EH (cell line): ENCODE results near the gene TSPEAR.
"Not testable (repeated sequence)": the region's sequence is repeated elsewhere in the genome, so short reads cannot be mapped to it uniquely, and the experiment has no call there.

Experiments
- DNase-seq: peaks from one replicate; pipeline ENCODE4 v3.0.0-alpha.2; 2015; ENCODE audit warnings: low read depth

TSPEAR gene

DNA sequence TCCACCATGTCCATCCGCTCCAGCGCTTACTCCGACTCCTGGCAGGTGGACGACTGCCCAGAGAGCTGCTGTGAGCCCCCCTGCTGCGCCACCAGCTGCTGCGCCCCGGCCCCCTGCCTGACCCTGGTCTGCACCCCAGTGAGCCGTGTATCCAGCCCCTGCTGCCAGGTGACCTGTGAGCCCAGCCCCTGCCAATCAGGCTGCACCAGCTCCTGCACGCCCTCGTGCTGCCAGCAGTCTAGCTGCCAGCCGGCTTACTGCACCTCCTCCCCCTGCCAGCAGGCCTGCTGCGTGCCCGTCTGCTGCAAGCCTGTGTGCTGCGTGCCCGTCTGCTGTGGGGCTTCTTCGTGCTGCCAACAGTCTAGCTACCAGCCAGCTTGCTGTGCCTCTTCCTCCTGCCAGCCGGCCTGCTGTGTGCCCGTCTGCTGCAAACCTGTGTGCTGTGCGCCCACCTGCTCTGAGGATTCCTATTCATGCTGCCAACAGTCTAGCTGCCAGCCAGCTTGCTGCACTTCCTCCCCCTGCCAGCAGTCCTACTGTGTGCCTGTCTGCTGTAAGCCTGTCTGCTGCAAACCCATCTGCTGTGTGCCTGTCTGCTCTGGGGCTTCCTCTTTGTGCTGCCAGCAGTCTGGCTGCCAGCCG lies 84.1 kb downstream of the TSPEAR start:
- not testable (repeated sequence) for DNase-seq

DNA sequence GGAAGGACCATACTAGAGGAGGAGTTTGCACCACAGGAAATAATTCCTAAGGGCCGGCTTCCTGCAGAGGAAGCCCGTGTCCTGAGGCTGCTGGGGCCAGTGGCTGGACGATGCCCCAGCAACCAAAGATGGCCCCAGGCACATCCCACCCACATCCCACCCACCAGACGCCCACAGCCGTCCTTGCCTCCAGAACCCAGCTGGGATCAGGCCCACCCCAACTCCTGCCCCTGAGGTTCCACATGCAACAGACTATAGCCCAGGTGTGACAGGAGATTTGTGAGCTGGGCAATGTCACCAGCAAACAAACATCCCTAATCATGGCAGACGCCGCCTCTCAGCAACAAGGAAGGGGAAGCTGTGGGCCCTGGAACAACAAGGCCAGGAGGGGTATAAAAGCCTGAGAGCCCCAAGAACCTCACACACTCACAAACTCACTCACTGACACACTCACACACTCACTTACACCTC lies 84.7 kb downstream of the TSPEAR start, which contains the start of gene KRTAP10-9:
TSS of gene KRTAP10-9 (plus strand) at position 421 of the 471 bp plus-strand sequence. CDS start 79 bp downstream, outside the sequence.
- DNase-seq, result no peak

DNA sequence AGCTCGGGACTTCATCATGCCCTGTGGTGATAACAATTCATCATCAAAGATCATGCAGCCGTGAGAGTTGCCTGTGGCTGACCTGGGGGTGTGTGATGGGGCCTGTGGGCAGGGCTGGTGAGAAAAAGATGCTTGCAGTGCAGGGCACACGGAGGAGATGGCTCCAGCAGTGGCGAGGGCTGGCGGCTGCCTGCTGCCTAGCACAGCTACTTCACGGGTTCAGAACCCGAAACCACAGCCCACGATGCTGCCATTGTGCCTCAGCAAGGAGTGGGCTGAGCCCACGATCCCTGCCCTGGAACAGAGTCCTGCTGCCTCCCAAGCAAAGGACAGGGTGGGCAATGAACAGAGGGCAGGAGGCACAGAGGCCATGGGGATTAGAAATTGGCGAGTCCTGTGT lies 85.1 kb downstream of the TSPEAR start:
- DNase-seq, result no peak

DNA sequence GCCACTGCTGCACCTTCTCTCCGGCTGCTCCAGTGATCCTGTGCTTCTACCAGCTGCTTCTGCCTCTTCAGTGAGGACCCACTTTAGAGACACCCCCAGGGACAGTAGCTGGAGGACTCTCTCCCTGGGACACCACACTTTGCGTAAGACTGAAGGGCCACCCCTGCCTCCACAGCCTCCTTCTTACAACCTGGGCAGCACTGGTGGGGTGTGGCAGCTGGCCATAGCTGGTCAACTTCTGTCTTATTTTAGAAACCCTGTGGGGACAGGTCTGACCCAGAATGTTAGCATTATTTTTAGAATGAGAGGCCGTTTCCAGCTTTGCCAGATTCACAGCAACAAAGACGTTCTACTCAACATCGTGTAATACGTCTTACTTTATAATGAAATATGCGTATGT lies 85.6 kb downstream of the TSPEAR start:
- no peak for DNase-seq

DNA sequence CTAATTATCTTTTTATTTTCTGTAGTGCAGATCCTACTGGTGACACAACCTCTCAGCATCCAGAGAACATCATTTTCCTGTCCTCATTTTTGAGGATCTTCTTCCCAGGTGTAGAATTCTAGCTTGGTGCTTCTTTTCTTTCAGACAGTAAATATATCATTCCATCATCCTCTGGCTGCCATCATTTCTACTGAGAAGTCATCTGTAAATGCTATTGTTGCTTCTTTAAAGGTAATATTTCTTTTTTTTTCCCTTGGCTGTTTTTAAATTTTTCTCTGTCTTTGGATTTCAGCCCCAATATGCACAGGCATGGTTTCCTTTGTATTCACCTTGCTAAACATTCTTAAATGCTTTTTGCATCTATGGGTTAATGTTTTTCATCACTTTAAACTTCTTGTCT lies 87.8 kb downstream of the TSPEAR start:
- DNase-seq, result no peak

DNA sequence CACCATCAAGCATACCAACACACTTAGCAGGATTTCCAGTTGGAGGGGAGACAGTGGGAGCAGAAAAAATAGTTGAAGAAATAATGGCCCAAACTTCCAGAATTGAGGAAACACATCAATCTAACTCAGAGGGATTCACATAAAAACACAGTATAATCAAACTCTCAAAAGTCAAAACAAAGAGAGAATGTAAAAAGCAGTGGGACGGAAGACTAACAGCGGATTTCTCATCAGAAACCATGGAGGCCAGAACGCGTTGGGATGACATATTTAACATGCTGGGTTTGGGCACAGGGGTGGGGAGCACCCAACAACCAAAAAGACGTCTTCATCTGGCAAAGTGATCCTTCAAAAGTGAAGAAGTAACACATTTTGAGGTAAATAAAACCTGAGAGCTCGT lies 91.5 kb downstream of the TSPEAR start:
- DNase-seq, result no peak

DNA sequence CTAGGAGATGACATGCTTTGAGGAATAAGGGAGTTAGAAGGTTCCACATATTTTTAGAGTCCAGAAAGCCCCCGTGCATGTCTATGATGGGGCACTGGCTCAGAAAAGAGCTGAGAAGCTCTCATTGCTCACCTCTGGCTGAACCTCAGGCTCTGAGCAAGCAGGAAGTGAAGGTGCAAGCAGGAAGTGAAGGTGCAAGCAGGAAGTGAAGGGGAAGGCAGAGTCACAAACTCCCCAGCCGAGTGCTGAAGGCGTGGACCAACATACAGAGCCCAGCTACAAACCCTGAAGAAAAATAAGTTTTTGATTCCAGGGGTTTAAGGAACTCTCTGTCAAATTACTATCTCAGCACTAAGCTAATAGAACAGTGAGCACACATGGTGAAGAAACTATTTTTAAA lies 92.5 kb downstream of the TSPEAR start:
- DNase-seq, result no peak

DNA sequence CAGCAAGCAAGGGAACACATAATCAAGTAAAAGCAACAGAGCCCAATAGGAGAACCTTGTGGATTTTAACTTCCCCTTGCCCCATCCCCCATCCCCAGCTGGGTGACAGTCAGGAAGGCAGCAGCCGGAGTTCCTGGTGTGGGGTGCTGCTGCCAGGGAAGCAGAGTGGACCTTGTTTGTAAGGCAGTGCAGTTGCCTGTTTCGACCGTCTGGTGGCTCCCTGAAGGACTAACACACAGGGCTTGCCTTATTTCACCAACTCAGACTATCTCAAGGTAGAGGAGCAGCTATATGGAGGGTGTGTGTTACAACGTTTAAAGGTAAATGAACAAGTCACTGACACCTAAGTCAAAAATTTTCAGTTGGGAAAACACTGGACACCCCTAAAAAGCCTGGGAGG lies 92.9 kb downstream of the TSPEAR start:
- no peak for DNase-seq

DNA sequence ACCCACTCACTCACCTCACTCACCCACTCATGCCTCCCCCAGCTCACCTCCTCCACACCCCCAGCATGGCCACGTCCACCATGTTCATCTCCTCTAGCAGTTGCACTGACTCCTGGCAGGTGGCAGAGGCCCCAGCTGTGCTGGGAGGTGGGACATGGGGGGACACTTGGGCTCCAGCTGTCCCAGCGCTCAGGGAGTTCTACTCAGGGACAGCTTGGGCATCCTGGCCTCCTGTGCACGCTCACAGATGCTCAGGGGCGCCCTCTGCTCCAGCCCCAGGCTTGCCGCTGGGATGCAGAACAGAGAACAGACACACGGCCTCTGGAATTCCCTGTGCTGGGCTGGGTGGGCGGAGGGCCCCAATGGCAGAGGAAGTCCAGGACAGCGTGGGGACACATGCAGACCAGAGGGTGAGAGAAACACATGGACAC lies 94.3 kb downstream of the TSPEAR start:
- DNase-seq, result no peak

DNA sequence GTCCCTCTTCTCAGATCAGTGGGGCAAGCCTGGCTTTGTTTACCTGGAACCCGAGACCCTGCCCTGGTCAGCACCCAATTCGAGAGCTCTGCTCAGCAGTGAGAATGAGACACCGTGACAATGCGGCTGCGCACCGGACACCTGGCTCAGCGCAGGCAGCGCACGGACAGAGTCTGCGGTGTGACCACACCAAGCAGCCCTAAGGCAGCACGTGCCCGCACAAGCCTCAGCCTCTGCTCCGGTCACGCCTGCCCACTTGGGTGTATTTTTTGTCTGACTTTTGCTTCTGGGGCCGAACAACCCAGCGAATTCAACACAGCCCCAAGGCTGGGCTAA lies 94.8 kb downstream of the TSPEAR start:
- DNase-seq, result no peak

DNA sequence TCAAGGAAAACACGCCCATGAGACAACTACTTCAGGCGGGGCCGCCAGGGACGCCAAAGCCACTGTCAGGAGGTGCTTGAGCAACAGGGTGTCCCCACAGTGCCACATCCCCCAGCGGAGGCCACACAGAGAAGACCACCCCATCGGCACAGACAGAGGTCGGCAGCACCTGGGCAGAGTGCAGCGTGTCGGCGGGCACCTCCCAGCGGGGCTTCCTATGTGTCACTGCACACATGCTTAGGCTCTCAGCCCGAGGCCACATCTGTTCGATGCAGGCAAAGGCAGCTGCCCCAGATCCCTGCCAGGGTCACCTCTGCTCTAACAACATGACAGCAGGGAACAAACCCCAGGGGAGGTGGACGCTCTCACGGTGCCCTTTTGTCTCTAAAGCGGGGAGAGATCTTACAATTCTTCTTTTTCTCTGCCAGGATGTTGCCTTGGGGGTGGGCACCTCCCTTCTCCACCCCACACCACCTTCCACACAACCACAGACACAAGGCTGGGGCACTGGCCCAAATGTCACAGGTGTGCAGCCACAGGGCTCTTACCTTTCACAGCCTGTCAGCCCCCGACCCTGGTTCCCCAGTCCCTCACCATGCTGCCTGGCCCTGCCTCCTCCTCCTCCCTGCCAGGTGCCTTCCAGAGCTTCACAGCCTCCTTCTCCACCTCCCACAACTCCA lies 95.3 kb downstream of the TSPEAR start:
- no peak for DNase-seq

DNA sequence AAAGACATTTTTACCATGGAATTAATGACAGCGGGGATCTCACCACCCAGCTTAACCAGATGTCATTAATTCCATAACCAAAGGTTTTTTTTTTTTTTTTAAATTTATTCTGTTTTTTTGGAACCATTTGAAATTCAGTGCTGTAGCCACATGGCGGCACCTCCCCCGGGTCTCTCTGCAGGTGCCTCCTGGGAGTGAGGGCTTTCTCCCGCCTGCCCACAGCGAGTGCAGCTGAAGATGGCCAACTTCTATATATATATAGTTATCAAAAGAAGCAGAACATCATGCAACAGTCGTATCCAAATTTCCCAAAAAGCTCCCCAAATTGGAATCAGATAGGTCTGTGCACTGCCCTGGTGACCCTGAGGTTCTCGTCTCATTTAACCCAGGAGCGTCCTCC lies 95.9 kb downstream of the TSPEAR start:
- no peak for DNase-seq

DNA sequence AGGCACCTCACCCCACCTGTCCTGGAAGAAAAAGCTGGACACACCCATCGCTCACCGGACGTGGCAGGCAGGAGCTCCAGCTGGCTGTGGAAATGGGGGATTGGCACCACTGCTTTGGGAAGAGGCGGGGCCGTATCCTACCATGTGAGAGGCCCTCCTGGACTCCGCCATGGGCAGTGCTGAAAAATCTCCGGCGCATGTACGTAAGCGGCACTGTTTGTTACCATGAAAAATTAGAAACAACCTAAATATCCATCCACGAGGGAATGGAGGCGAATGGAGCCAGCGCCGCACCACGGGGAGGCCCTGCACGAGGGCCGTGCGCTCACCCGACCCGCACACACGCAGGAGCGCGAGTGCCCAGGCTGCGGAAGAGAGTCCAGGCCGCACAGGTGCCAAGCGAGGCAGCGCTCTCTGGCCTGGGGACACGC lies 96.4 kb downstream of the TSPEAR start:
- no peak for DNase-seq

DNA sequence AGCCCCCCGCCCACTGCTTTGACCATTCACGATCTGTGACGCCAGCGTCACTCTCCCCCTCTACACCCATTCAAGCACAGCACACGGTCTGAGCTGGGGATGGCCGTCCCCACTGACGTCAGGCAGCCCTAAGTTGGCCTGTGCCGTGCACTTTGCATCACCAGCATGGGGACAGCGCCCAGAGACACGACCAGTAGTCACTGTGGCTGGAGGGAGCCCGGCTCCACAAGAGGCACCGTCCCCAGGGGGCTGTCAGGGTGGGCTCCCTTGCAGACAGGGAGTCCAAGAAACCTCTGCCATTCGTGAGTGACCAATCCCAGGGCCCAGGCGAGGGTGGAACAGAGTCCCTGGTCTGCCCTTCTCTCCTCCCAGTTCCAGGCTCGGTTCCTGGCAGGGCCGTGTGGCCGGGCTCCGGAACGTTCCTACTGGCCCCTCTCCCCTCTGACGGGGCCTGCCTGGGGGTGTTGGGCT lies 97.2 kb downstream of the TSPEAR start:
- no peak for DNase-seq

DNA sequence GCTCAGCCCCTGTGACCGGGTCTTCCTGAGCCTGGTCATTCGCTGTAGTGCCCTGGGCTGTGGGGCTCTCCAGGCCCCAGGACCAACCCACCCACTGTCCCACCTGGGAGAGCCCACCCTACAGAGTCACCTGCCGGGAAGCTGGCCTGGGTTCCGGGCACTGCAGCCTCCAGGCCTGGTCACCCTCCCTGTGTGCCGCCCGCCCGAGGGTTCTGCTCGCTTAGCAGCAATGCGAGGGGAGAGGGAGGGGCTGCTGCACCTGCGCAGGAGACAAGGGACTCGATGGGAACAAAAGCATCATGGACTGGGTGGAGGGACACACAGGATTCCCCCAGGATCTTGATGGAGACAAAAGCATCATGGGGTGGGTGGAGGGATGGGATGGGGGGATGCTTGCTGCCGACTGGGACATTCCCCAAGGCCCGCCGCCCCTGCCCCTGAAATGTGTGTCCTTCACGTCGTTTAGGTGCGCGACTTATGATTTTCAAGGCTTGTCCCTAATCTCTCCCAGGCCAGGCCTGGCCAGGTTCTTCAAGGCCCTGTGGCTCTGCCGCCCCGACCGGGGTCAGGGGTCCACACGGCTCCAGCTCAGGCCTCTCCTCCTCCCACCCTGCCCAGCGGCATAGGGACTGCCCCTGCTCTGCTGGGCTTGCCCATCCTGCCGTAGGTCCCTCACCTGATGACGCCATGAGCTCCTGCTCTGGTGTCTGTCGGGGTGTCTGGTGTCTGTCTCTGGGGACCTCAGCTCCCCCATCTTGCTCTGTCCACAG lies 97.8 kb downstream of the TSPEAR start:
- no peak for DNase-seq

DNA sequence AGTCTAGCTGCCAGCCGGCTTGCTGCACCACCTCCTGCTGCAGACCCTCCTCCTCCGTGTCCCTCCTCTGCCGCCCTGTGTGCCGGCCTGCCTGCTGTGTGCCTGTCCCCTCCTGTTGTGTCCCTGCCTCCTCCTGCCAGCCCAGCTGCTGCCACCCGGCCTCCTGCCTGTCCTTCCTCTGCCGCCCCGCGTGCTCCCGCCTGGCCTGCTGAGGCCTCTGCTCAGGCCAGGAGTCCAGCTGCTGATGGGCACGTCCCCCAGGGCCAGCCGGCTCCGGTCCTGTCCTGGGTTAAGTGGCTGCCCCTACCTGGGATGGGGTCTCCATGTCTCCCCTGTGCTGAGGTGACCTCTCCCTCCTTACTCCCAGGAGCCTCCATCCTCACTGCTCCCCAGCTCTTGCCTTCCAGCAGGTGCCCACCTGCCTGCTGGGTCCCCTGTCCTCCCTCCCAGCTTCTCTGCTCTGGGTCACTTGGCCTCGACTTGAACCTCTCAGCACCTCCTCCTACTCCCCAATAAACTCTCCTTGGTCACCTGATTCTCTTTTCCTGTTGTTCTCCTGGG lies 98.6 kb downstream of the TSPEAR start:
- no peak for DNase-seq

DNA sequence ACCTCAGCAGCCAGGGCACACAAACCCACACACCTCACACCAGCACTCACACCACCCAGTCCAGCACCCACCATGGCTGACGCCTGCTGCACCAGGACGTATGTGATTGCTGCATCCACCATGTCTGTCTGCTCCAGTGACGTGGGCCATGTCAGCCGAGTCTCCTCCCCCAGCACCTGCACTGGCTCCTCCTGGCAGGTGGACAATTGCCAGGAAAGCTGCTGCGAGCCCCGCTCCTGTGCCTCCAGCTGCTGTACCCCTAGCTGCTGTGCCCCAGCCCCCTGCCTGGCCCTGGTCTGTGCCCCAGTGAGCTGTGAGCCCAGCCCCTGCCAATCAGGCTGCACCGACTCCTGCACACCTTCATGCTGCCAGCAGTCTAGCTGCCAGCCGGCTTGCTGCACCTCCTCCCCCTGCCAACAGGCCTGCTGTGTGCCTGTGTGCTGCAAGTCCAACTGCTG lies 99.3 kb downstream of the TSPEAR start, which contains the start of gene KRTAP10-8:
TSS of gene KRTAP10-8 (plus strand) at position 51 of the 458 bp plus-strand sequence. CDS start at position 73, 22 bp downstream.
- no peak for DNase-seq

DNA sequence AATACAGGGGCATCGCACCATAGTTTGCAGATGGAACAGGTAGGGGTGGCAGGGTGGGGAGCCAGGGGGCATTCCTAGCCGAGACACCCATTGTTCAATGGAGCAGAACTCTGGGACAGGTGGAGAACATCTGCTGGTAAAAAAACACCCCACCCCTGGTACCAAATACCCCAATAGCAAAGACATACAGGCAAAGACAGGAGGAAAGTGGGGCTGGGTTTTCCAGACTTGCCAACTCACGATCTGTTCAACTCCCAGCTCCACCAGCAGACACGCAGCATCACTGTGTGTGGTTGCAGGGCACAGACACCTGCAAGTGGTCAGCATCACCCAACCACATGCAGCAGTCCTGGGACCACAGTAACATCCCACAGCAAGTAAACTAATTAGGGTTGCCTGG lies 99.8 kb downstream of the TSPEAR start:
- DNase-seq, result no peak

DNA sequence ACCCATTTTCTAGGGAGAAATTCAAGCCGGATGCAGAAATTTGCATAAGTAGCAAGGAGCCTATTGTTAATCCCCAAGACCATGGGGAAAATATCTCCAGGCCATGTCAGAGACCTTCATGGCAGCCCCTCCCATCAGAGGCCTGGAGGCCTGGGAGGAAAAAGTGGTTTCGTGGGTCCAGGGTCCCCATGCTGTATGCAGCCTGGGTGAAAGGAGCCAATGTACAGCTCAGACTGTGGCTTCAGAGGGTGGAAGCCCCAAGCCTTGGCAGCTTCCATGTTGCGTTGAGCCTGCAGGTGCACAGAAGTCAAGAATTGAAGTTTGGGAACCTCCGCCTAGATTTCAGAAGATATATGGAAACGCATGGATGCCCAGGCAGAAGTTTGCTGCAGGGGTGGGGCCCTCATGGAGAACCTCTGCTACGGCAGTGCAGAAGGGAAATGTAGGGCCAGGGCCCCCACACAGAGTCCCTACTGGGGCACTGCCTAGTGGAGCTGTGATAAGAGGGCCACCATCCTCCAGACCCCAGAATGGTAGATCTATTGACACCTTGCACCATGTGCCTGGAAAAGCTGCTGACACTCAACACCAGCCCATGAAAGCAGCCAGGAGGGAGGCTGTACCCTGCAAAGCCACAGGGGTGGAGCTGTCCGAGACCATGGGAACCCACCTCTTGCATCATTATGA lies 101.1 kb downstream of the TSPEAR start:
- DNase-seq, result not testable (repeated sequence)

DNA sequence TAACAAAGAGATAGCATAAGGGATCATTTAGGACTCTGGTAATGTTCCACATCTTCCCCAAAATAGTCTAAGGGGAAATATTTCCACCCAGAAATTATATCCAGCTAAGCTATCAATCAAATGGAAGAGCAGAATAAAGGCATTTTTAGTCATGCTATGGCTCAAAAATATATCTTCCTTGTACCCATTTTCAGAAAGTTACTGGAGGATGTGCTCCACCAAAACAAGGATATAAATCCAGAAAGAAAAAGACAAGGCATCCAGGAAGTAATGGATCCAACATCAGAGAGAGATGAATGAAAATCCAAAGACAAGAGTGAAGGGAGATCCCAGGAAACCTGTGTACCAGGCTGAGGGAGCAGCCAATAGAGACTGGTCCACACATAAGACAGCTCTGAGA lies 102.2 kb downstream of the TSPEAR start:
- no peak for DNase-seq

DNA sequence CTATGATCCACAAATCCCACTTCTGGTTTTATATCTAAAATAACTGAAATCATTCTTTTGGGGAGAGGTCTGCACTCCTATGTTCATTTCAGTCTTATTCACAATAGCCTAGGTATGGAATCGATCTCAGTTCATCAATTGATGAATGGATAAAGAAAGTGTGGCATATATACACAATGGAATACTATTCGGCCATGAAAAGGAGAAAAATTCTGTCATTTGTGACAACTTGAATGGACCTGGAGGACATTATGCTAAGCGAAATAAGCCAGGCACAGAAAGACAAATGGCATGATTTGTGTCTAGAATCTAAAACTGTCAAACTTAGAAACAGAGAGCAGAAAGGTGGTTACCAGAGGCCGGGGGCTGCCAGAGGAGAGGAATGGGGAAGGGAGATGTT lies 104.9 kb downstream of the TSPEAR start:
- DNase-seq, result no peak

DNA sequence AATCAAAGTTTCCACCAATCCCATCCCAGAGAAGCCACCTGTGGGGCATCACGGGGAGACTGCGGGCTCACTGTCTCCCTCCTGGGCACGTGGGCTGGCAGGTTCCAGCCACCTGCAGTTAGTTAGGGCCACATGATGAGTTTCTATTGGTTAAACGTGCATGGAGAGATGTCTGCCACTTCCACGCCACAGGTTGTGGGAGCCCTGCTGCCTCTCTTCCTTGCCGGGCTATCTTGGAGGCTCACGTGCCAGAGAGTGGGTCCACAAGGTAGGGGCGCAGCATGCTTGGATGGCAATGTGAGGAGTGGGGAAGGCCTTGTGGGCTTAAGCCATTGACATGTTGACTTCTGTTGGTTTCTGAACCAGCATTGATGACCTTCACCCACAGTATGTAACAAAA lies 107.5 kb downstream of the TSPEAR start:
- DNase-seq, result no peak
